ENCODE data around the gene PIP4K2A. TPM values are rescaled to one million over a fixed set of nuclear protein-coding genes. Genes with fewer than 3 reads are reported as not detected.
A peak's percentile ranks its signal among the peaks of the same experiment; 100 is the strongest.

PIP4K2A gene
- total RNA-seq: 22.4 and 26.7 TPM in 2 replicates
- long read RNA-seq, partial matches to known transcripts: 2 of 12 reads
- long read RNA-seq, other reads (novel, unspliced or antisense): 8 of 12 reads

GRCh38 chr10:22714479-22715289 lies at the start of gene PIP4K2A:
Gene PIP4K2A, minus strand, starts transcription at chr10:22714578. Its CDS starts 252 bp downstream, at chr10:22714326.
- peak within 1 kb of the TSS; percentile 79 for H3K4me3 Mint-ChIP-seq (ENCODE audit: low read depth)
- H3K36me3 Mint-ChIP-seq (ENCODE audit: insufficient read depth): no peaks in the 10 kb centered on the region
- H3K27ac Mint-ChIP-seq: peak within 1 kb of the TSS; percentile 84
- peaks cover 26% of the 10 kb centered on the region for H3K27me3 Mint-ChIP-seq
- TF ChIP-seq, protein P1, sequence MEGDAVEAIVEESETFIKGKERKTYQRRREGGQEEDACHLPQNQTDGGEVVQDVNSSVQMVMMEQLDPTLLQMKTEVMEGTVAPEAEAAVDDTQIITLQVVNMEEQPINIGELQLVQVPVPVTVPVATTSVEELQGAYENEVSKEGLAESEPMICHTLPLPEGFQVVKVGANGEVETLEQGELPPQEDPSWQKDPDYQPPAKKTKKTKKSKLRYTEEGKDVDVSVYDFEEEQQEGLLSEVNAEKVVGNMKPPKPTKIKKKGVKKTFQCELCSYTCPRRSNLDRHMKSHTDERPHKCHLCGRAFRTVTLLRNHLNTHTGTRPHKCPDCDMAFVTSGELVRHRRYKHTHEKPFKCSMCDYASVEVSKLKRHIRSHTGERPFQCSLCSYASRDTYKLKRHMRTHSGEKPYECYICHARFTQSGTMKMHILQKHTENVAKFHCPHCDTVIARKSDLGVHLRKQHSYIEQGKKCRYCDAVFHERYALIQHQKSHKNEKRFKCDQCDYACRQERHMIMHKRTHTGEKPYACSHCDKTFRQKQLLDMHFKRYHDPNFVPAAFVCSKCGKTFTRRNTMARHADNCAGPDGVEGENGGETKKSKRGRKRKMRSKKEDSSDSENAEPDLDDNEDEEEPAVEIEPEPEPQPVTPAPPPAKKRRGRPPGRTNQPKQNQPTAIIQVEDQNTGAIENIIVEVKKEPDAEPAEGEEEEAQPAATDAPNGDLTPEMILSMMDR (IDR thresholded peaks at IDR 0.05; ENCODE audit: unreplicated experiment): no peak
- no peaks in the 10 kb centered on the region for H3K9me3 Mint-ChIP-seq (ENCODE audit: low read depth)
- peaks cover 8% of the 10 kb centered on the region for H3K4me1 Mint-ChIP-seq (ENCODE audit: low read depth)
- peak; percentile 45 for DNase-seq (ENCODE audit: low spot score, unreplicated experiment)

GRCh38 chr10:22761569-22762220 lies 47.3 kb upstream of the PIP4K2A start:
- no peaks in the 10 kb centered on the region for H3K36me3 Mint-ChIP-seq (ENCODE audit: insufficient read depth)
- TF ChIP-seq, protein P1 (IDR thresholded peaks at IDR 0.05; ENCODE audit: unreplicated experiment): no peak
- no peak for DNase-seq (ENCODE audit: low spot score, unreplicated experiment)
- H3K27ac Mint-ChIP-seq: no peak overlapping the region
- H3K4me3 Mint-ChIP-seq (ENCODE audit: low read depth): no peak overlapping the region
- no peaks in the 10 kb centered on the region for H3K27me3 Mint-ChIP-seq
- peaks cover 3% of the 10 kb centered on the region for H3K9me3 Mint-ChIP-seq (ENCODE audit: low read depth)
- peaks cover 6% of the 10 kb centered on the region for H3K4me1 Mint-ChIP-seq (ENCODE audit: low read depth)

GRCh38 chr10:22760025-22760424 lies 45.6 kb upstream of the PIP4K2A start:
- no peak overlapping the region for H3K4me3 Mint-ChIP-seq (ENCODE audit: low read depth)
- DNase-seq (ENCODE audit: low spot score, unreplicated experiment): no peak
- H3K27ac Mint-ChIP-seq: no peak overlapping the region
- H3K36me3 Mint-ChIP-seq (ENCODE audit: insufficient read depth): no peaks in the 10 kb centered on the region
- peaks cover 6% of the 10 kb centered on the region for H3K4me1 Mint-ChIP-seq (ENCODE audit: low read depth)
- H3K9me3 Mint-ChIP-seq (ENCODE audit: low read depth): peaks cover 3% of the 10 kb centered on the region
- TF ChIP-seq, protein P1 (IDR thresholded peaks at IDR 0.05; ENCODE audit: unreplicated experiment): no peak
- no peaks in the 10 kb centered on the region for H3K27me3 Mint-ChIP-seq

DNA sequence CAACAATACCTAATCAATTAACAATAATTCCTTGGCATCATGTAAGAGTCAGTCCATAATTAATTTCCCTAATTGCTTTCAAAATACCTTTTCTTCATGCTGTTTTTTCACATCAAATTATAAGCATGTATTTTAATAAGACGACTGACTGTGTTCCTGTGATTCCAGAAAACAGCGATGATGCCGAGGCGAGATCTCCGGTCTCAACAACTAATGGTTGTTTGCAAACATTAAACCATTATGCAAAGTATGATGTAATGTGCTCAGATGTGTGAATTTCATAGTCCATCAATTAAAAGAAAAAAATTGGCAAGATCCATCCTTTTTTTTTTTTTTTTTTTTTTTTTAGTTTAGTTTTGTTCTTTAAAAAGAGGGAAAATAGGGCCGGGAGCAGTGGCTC lies 44.5 kb upstream of the PIP4K2A start:
- H3K4me1 Mint-ChIP-seq (ENCODE audit: low read depth): peaks cover 6% of the 10 kb centered on the region
- H3K36me3 Mint-ChIP-seq (ENCODE audit: insufficient read depth): no peaks in the 10 kb centered on the region
- H3K9me3 Mint-ChIP-seq (ENCODE audit: low read depth): peaks cover 3% of the 10 kb centered on the region
- no peak overlapping the region for H3K27ac Mint-ChIP-seq
- DNase-seq (ENCODE audit: low spot score, unreplicated experiment): no peak
- H3K4me3 Mint-ChIP-seq (ENCODE audit: low read depth): no peak overlapping the region
- H3K27me3 Mint-ChIP-seq: no peaks in the 10 kb centered on the region
- TF ChIP-seq, protein P1 (IDR thresholded peaks at IDR 0.05; ENCODE audit: unreplicated experiment): no peak

GRCh38 chr10:22754296-22754695 lies 39.9 kb upstream of the PIP4K2A start:
- no peaks in the 10 kb centered on the region for H3K36me3 Mint-ChIP-seq (ENCODE audit: insufficient read depth)
- H3K4me3 Mint-ChIP-seq (ENCODE audit: low read depth): no peak overlapping the region

More at GRCh38 chr10:22754296-22754695, 39.9 kb upstream of the PIP4K2A start:
- DNase-seq (ENCODE audit: low spot score, unreplicated experiment): no peak
- no peaks in the 10 kb centered on the region for H3K9me3 Mint-ChIP-seq (ENCODE audit: low read depth)
- no peaks in the 10 kb centered on the region for H3K27me3 Mint-ChIP-seq
- no peak overlapping the region for H3K27ac Mint-ChIP-seq
- TF ChIP-seq, protein P1 (IDR thresholded peaks at IDR 0.05; ENCODE audit: unreplicated experiment): no peak
- H3K4me1 Mint-ChIP-seq (ENCODE audit: low read depth): peaks cover 3% of the 10 kb centered on the region
